Jurkat, Clone E6-1 (cell line): Measurements from ENCODE around the gene PER1. TPM values are rescaled to one million over a fixed set of nuclear protein-coding genes. Genes with fewer than 3 reads are reported as not detected.

ENCODE experiments used
- DNase-seq: peaks from one replicate; pipeline ENCODE4 v3.0.0-alpha.2; 2011; ENCODE audit warnings: low read depth, low spot score
- H3K4me3 ChIP-seq: 2 replicates; pipeline ENCODE4 v1.5.1; 2011; ENCODE audit warnings: mild to moderate bottlenecking, low read length, control low read depth, moderate library complexity
- polyA plus RNA-seq: library from polyadenylated mRNA; unstranded; fragments of >200 nt; gene quantifications from one replicate; pipeline ENCODE4 v1.2.1, GENCODE V29; 2012; ENCODE audit warnings: missing spikeins; ENCODE audit not compliant: insufficient read length, insufficient read depth

The PER1 gene, protein sequence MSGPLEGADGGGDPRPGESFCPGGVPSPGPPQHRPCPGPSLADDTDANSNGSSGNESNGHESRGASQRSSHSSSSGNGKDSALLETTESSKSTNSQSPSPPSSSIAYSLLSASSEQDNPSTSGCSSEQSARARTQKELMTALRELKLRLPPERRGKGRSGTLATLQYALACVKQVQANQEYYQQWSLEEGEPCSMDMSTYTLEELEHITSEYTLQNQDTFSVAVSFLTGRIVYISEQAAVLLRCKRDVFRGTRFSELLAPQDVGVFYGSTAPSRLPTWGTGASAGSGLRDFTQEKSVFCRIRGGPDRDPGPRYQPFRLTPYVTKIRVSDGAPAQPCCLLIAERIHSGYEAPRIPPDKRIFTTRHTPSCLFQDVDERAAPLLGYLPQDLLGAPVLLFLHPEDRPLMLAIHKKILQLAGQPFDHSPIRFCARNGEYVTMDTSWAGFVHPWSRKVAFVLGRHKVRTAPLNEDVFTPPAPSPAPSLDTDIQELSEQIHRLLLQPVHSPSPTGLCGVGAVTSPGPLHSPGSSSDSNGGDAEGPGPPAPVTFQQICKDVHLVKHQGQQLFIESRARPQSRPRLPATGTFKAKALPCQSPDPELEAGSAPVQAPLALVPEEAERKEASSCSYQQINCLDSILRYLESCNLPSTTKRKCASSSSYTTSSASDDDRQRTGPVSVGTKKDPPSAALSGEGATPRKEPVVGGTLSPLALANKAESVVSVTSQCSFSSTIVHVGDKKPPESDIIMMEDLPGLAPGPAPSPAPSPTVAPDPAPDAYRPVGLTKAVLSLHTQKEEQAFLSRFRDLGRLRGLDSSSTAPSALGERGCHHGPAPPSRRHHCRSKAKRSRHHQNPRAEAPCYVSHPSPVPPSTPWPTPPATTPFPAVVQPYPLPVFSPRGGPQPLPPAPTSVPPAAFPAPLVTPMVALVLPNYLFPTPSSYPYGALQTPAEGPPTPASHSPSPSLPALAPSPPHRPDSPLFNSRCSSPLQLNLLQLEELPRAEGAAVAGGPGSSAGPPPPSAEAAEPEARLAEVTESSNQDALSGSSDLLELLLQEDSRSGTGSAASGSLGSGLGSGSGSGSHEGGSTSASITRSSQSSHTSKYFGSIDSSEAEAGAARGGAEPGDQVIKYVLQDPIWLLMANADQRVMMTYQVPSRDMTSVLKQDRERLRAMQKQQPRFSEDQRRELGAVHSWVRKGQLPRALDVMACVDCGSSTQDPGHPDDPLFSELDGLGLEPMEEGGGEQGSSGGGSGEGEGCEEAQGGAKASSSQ (N-terminal part only)
- polyA plus RNA-seq: 27.8 TPM

DNA sequence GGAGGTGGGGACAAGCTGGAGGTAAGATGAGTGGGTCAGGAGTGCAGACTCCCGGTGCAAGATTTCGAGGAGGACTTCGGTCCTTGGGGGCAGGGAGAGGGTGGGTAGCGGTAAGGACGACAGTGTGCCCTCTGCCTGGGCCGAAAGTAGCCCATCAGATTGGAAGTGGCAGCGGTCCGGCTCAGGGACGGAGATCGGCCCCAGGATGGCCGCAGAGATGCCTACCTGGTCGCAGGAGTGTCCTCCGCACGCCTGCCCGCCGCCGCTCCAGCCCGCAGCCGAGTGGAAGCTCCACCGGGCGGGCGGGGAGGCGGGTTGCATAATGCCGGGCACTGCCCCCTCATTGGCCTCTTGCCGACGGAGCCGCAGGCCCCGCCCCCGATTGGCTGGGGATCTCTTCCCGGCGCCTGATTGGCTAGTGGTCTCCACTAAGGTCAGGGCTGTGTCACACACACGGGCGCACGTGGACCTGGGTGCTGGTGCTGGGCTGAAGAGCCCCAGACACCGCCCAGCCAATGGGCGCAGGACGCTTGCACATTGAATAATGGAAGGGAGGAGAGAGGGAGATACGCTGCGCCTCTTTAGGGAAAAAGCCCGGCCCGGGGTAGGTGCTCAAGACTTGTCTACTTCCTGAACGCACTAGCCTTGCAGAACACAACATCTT lies at the start of gene PER1:
TSS of gene PER1 (minus strand) at position 293 of the 664 bp plus-strand sequence. CDS start 1,698 bp downstream, outside the sequence.
- H3K4me3 ChIP-seq: peak within 1 kb of the TSS; percentile 95
- DNase-seq: peak; percentile 87

DNA sequence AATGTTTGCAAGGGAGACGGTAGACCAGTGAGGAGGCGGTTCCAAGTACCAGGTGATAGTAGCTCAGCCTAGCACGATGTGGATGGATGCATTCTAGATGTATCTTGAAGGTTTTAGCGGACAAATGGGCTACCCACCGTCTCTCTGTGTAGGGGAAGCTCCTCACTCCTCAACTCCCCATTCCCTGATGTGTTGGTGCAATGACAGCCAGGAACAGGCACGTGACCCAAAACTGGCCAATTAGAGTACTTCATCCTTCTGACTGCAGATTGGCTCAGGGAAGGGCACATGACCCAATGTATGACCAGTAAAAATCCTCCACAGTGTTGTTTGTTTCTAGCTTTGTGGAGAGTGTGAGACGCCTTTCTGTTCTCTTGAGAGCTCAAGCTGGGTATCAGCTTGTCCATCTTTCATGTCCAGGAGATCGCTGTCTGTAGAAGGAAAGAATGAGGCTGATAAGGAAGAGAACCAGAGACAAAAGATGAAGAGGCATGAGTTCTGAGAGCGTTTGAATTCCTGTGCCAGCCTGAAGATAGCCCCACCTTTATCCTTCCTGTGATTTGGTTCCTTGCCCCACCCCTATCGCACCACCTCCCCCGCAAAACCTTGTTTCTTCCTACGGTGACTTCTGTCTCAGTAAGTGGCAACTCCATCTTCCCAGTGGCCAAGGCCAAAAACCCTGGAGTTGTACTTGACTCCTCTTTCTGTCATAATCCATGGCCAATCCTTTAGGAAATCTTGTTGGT lies 40.0 kb upstream of the PER1 start:
- DNase-seq: peak; percentile 93

DNA sequence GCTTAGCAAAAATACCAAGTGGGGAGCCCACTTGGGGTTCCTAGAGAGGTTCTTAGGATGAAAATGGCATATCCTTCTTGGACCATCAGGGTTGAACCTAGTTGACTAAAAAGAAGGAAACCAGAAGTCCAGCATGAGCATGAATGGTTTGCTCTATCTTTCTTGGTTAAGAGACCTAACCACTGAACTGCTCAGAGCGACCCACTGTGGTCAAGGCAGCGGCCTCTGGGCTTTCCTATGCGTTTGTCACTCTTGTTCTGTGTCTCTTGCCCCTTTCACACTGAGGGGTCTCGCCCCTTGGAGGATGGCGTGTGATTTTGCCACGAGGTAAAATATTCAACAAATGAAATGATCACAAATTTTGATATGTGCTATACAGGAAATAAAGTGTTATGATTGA lies 38.3 kb upstream of the PER1 start:
- H3K4me3 ChIP-seq: peak overlapping the region; percentile 46
- DNase-seq: no peak

More for the DNA sequence above, 40.0 kb upstream of the PER1 start:
- peak overlapping the region; percentile 58 for H3K4me3 ChIP-seq

DNA sequence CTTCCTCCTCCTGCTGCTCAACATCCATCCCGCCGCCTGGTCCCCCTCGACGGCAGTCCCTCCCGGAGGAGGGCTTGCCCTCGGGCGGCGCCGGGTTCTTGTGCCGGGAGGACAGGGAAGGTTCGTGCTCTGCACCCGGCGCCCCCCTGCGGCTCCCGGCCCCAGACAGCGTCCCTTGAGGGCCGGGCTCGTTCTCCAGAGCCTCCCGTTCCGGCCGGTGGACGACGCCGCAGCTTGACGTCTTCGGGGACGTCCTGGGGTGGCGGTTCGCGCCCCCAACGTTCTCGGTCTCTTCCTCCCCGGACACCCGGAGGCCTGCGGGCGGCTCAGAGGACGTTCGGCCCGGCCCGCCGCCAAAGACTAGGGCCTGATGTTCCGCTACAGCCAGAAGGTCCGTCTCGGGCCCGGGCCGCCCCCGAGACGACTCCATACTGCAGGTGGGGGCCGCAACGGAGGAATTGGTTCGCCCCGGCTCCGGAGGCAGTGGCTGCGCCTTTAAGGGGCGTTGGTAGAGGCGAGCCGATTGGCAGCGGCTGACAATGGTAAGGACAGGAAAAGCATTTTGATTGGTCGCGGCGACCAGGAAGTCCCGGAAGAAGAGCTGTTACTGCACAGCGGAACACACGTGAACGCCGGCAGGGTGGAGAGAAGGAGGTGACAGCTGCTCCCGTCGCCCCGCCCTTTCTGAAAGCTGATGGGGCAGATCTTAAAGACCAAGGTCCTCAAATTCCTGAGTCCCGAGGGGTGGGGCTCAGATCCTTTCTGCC lies 37.7 kb upstream of the PER1 start, which contains the start of gene BORCS6:
TSS of gene BORCS6 (minus strand) at position 470 of the 767 bp plus-strand sequence. CDS start at position 430, 40 bp downstream.
- DNase-seq: peak; percentile 98

DNA sequence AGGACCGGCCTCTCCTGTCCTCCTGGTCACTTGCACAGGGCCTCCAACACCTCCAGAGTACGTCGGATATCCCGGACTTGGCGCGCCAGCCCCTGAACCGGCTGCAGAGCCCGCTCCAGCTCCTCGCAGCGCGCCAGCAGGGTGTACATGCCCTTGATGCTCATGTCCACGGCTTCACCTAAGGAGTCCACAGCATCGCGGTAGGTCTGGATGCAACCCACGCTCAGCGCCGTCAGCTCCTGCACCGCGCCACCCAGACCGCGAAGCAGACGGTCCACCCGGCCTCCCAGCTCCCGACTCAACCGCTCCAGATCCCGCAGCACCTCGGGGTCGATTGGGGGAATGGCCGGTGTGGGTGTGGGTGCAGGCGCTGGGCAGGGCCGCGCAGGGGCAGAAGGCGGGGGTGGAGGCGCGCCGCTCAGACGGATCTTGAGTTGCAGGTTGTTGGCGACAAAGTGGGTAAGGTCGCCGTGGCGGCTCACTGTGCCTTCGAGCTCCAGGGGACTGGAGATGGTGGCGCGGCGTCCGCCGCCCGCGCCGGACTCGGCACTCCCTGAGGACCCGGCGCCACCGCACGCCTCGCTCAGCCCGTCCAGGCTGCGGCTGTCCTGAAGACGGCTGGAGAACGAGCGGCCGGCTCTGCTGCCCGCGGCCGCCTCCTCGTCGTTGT lies 37.0 kb upstream of the PER1 start:
- H3K4me3 ChIP-seq: peak overlapping the region; percentile 71
- DNase-seq: no peak

More for the DNA sequence above, 37.7 kb upstream of the PER1 start, which contains the start of gene BORCS6:
- peak within 1 kb of the TSS; percentile 71 for H3K4me3 ChIP-seq

DNA sequence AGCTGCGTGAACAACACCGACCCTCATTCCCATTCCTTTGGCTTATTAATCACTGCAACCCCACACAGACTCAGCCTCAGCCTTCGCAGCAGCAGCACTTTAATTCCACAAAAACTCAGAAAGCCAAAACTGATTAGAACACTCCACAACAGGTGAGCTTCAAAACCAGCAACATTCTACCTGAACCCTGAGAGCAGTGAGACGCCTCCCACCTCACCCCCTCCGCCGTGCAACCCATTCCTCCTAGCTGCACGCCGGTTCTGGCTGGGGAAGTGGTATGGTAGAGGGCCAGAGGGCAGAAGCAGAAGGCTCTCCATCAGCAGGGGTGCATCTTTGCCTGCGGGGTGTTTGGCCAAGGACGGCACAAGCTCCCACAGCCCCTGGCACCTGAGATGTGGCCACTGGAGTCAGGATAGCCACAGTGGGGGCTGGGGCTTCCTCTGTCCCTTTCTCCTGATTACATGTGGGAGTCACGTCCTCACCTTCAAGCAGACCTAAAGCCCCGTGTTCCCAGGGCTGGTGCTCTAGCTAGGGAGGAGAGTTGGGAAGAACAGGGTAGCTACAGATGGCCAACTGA lies 36.1 kb upstream of the PER1 start:
- DNase-seq: no peak

DNA sequence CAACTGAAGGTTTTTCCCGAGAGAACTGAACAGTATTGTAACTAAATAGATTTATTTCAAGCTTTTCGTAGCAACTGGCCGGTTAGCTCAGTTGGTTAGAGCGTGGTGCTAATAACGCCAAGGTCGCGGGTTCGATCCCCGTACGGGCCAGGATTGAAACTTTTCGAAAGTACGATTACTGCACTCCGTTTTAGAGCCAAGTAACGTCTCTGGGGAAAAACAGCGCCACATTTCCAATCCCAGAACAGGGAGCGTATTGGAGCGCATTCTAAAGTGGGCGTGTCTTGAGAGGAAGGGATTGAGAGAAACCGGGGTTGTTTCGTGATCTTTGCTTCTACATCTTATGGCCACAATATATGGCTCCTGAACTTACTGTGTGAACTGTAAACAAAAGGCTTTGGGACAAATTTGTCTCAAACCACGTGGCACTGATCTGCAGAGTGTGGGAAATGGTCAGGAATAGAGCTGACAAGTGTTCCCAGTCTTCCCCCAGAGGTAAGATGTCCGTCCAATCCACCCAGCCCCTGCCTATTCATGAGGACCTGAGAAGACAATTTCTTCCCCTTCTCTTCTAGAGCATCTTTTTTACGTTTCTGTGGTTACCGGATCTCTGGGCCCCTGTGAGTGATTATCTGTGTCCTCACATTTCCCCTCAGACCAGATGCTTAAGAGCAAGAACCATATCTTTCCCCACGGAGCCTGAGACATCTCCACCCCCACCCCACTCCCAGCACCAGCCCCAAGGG lies 35.5 kb upstream of the PER1 start:
- DNase-seq: peak; percentile 99
- peak overlapping the region; percentile 73 for H3K4me3 ChIP-seq

More for the DNA sequence above, 36.1 kb upstream of the PER1 start:
- H3K4me3 ChIP-seq: peak overlapping the region; percentile 71

DNA sequence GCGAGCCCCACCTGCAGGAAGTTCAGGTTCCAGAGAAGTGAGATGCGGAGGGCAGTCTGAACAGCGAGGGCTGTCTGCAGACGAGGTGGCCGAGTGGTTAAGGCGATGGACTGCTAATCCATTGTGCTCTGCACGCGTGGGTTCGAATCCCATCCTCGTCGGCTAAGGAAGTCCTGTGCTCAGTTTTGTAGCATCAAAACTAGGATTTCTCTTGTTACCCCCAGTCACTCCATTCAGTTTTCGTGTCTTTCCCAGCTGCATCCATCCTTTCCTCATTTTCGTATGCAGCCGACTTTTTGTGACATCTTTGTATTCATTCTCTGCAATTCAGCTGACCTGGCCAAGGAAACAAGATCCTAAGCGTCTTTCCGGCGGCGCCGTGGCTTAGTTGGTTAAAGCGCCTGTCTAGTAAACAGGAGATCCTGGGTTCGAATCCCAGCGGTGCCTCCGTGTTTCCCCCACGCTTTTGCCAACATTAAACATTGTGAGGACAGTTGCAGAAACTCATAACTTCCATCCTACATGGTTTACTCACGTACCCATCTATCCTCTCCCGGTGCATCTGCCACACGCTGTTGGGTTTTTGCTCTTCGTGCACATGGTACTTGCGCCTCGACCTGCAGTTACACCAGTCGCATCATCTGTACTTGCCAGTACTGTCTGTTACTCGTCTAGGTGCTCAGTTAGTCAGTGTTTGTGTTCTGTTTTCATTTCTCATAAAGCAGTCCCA lies 34.7 kb upstream of the PER1 start:
- H3K4me3 ChIP-seq: peak overlapping the region; percentile 73
- peak; percentile 94 for DNase-seq

DNA sequence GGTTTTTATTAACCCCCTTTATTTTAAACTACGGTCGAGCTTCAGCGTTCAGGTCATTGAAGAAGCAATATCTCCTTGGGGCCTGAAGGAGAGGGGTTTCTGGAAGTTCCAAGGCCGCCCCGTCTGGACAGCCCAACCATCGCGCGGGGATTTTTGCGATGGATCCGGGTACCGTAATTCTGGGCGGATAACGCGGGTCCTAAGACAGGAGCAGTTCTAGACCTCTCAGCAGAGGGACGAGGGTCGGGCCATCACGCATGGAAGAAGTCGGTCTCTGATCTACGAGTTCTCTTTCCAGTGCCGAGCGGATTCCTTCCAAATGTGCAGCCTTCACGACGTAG lies 34.2 kb upstream of the PER1 start:
- H3K4me3 ChIP-seq: peak overlapping the region; percentile 73
- no peak for DNase-seq

DNA sequence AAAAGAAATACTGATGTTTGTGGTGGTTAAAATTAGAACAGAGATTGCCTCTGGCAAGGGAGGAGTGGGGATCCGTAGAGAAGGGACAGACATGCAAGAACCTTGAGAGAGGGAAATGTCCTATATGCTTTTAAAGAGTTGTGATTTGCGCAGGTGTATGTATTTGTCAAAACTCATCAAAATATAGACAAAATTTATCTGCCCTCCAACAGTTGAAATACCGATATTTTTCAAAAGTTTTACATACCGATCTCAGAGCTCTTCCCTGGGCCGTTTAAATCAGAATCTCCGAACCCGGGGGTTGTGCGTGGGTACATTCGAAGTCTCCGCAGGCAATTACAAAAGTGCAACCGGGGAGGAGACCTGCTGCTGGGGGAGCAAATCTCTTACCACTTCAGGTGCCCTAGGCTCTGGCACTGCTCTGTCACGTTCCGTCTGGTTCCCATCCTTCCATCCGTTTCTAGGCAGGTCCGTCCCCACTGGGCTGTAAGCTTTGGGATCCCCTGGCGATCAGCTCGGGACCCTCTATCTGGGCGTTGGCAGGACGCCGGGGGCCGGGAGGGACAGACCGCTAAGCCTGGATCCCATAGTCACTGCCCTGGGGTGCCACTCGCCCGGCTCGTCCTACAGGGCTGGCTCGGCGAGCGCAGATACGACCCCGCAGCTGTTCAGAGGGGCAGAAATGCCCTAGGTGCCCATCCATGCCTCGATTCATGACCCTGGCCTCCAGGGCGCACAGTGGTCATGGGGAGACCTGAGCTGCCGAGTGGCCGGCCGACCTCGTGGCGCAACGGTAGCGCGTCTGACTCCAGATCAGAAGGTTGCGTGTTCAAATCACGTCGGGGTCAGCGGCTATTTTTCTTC lies 33.6 kb upstream of the PER1 start:
- peak; percentile 69 for DNase-seq

DNA sequence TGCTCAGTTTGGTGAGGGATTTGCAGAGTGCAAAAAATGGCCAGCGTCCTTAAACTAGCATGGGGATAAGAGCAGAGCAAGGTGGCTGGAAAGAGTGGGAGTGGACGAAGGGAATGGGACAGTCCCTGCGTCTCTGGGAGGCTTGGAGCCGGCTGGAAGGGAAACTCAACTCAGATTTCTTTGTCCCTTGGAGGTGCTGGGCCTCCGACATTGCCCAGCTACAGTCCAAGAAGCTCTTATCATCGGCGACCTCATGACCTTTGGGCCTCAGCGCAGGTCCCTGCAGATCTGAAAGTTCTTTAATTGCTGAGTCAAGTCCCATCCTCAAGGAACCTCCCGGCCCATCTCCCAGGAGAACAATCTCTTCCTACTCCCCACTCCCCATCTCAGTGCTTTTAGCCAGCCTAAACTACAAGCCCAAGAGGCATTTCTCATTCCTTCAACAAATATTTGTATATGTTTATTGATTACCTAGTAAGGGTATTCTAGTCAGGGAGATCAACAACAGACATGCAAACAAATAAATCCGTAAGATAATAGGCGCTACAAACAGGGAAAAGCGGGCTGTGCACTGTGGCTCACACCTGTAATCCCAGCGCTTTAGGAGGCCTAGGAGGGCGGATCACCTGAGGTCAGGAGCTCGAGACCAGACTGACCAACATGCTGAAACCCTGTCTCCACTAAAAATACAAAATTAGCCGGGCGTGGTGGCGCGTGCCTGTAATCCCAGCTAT lies 25.0 kb upstream of the PER1 start:
- peak overlapping the region; percentile 87 for H3K4me3 ChIP-seq
- DNase-seq: no peak

More for the DNA sequence above, 33.6 kb upstream of the PER1 start:
- peak overlapping the region; percentile 73 for H3K4me3 ChIP-seq

DNA sequence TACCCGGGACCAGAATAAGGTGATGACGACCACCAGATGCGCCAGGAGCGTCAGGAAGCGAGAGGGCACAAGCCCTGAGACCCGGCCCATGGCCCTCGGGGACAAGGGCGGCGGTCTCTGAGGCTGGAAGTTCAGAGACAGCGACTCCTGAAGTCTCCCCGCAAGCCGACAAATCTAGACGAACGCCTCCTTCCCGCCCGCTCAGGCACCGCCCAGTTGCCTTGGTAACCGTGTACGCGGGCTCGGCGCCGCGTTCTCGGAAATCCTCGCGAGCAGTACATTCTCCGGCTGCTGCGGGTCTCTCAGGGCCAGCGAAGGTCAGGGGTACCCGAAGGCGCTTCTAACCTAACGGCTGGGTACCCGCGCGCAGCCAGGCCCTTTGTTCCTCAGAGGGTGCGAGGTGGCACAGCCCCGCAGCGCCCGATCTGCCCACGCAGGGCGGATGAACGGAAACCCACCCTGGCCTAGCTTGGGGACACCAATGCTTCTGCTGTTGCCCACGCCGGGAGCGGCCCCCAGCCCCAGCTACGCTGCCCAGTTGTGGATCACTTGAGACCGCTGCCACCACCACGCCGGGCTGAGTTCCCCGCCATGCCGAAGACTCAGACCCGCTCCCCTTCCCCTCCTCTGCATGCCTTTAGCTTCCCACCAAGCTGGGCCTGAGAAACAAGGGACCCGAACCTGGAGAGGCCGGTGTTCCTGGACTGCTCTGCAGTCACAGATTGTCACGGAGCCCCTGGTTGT lies 24.2 kb upstream of the PER1 start, which contains the start of gene TMEM107:
TSS of gene TMEM107 (minus strand) at position 184 of the 744 bp plus-strand sequence. CDS start at position 90, 94 bp downstream.
- H3K4me3 ChIP-seq: peak within 1 kb of the TSS; percentile 87
- peak; percentile 82 for DNase-seq

DNA sequence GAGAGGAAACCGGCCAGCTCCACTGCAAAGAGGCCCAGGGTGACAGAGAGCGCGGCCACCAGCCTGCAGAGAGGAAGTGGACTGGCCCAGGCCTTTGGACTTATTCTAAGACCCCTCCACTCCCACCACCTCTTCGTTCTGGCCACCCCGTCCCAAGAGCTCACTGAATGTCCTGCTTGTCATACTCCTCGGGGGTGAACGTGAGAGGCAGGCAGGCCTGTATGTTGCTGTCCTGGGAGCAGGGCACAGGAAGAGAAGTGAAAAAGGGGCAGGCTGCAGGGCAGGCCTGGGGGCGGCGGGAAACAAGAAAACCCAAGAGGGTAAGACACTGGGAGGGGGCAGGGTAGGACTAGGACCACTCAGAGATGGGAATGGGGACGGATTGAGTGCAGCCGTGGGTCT lies 23.6 kb upstream of the PER1 start:
- DNase-seq: no peak

More for the DNA sequence above, 23.6 kb upstream of the PER1 start:
- peak overlapping the region; percentile 87 for H3K4me3 ChIP-seq
